ENCODE results near the gene HOMER2. TPM values are rescaled to one million over a fixed set of nuclear protein-coding genes. Genes with fewer than 3 reads are reported as not detected.

The HOMER2 gene
- total and polyA plus RNA-seq, 2 of the 13 experiments (the other 11 are each of a cell fraction or from before 2014, with no cell fraction given), result 12.9 to 14.1 TPM

DNA sequence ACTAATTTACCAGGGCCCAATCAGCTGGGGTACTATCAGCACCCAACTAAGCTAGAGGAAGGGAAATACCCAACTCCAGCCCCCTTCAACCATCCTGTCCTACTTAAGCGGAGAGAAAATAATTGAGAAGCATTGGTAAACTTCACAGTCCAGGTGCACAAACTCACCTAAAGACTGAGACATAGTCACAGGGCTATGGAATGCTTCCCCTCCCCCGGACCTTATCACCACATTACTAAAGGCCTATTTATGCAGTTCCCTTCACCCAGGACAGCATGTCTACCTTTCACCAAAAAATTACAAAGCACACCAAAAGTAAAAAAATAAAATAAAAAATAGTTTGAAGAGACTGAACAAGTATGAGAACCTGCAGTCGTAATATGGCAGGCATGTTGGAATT lies 47.9 kb downstream of the HOMER2 start:
- in situ Hi-C loops (cut with HindIII; ENCODE audit: extremely low pct_ligation_motif_present, low pct_unique_long_range_greater_than_20kb) (no loop called here), intact Hi-C loops (cut with micrococcal nuclease; ENCODE audit: unreplicated experiment) (no loop called here)
- 75% methylated on average over 3 of the region's 3 CpGs for WGBS (ENCODE audit: low lambda C conversion rate)
- Histone ChIP-seq H3K4me2 (ENCODE audit: low read depth, low read length) (no peak overlapping the region), H3K9ac (ENCODE audit: insufficient read depth, low read depth, low read length) (no peak overlapping the region), H3K4me3 (replicated peaks in 1 of 3; ENCODE audit: insufficient read depth in 1 of 3, low read depth in 2 of 3, low read length in 3 of 3) (no peak overlapping the region), H3K79me2 (ENCODE audit: insufficient read depth, low read length) (no peaks in the 10 kb centered on the region), H4K20me1 (ENCODE audit: insufficient read depth, low read length) (no peaks in the 10 kb centered on the region), H3K27me3 (ENCODE audit: control insufficient read depth in 1 of 2, insufficient read depth in 2 of 2, low read length in 2 of 2) (no peaks in the 10 kb centered on the region; a peak in 1 of 5 replicates), H3K4me1 (ENCODE audit: insufficient read depth, low read length) (peaks cover 18% of the 10 kb centered on the region), H3K9me3 (ENCODE audit: low read length) (peaks cover 12% of the 10 kb centered on the region), H2AFZ (ENCODE audit: low read length) (no peak overlapping the region), H3K36me3 (replicated peaks in 1 of 2; ENCODE audit: control insufficient read depth in 1 of 2, insufficient read depth in 2 of 2, low read length in 2 of 2) (no peaks in the 10 kb centered on the region), H3K27ac (ENCODE audit: extremely low read length, insufficient read depth, low read length) (no peak overlapping the region)
- DNase-seq (ENCODE audit: low spot score), result no peak
- ChIA-PET CTCF (ENCODE audit: low intra/inter-chr PET ratio, low total read pairs) (no interaction called here), POLR2A (no interaction called here)
- no peak for ATAC-seq
- no peak for FAIRE-seq
- no peak for TF ChIP-seq ZBTB14 (CRISPR knock-in tag; IDR thresholded peaks at IDR 0.05)
- no peak for TF ChIP-seq ZNF607 (CRISPR knock-in tag; IDR thresholded peaks at IDR 0.05; ENCODE audit: borderline replicate concordance)
- TF ChIP-seq ZNF510 (CRISPR knock-in tag; IDR thresholded peaks at IDR 0.05; ENCODE audit: low read depth), result no peak
- no peak for TF ChIP-seq FOXP1 (IDR thresholded peaks at IDR 0.05)
- no peak for TF ChIP-seq FOXP1 (CRISPR knock-in tag; IDR thresholded peaks at IDR 0.05)
- TF ChIP-seq PCBP2 (optimal IDR thresholded peaks at IDR 0.05; ENCODE audit: low read depth, low read length, poor library complexity, severe bottlenecking), result no peak
- TF ChIP-seq IRX3 (CRISPR knock-in tag; IDR thresholded peaks at IDR 0.05; ENCODE audit: borderline replicate concordance, low read depth), result no peak
- no peak for TF ChIP-seq ZNF432 (CRISPR knock-in tag; IDR thresholded peaks at IDR 0.05; ENCODE audit: borderline replicate concordance)
- no peak for TF ChIP-seq HINFP (CRISPR knock-in tag; IDR thresholded peaks at IDR 0.05; ENCODE audit: low read depth)
- BruUV-seq (replicated peaks), result no TSS peak
